DMS114 treated with DMSO at 0.1 percent for 48 hours (cell line): ENCODE data around the gene PRPH.
"Not testable (repeated sequence)": the region's sequence is repeated elsewhere in the genome, so short reads cannot be mapped to it uniquely, and the experiment has no call there.

Source experiments
- DNase-seq: peaks from one replicate; lab custom pipeline; 2025; ENCODE audit not compliant: unreplicated experiment; lab: John Stamatoyannopoulos, UW

Gene PRPH

DNA sequence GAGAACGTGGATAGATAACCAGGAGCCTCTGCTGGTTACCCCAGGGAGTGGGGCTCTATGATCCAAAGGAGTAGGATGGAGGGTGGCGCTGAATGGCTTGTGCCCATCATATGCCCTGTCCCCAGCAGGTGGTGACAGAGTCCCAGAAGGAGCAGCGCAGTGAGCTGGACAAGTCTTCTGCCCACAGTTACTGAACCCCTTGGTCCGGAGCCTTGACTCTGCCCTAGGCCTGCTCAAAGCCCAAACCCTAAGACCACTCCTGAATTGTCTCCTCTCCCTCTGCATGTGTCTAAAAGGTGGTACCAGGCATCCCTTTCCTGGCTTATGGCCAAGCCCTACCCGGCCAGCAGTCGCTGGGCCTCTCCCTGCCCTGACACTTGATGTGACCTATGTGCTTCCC is 3.2 kb downstream of the PRPH start:
- peak; percentile 21 for DNase-seq

DNA sequence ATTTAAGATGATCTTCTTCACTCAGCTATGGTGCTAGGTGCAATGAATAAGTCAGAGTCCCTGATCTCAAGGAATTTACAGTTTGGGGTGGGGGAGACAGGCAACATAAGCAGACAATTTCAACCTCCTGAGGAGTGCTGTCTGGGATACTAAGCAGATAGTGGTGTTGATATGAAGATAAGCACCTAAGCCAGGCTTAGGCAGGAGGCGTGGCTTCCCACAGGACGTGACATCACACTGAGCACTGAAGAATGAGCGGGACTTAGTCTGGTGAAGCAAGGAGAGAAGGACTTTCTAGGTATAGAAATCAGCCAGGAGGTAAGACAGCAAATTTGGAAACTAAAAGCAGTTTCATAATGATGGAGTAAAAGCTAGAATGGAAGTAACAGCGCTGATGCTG is 6.8 kb downstream of the PRPH start:
- no peak for DNase-seq

DNA sequence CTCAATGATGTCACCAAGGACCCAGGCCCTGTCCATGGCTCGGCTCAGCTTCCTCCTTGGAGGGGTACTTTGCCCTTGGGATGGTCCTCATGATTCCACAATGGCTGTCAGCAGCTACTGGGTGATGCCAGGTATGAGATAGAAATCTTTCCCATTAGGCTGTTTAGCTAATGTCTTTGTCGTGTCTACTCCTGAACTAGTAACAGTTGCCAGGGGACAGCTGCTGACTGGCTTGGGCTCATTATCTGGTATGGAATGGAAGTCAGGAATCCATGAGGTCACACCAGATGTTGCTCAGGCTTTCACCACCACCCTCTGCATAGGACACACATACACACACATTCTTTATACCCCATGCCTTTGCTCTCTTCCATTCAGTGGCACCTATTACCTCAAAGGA is 9.2 kb downstream of the PRPH start:
- no peak for DNase-seq

GRCh38 chr12:49305762-49306510 is 11.0 kb downstream of the PRPH start:
- no peak for DNase-seq

DNA sequence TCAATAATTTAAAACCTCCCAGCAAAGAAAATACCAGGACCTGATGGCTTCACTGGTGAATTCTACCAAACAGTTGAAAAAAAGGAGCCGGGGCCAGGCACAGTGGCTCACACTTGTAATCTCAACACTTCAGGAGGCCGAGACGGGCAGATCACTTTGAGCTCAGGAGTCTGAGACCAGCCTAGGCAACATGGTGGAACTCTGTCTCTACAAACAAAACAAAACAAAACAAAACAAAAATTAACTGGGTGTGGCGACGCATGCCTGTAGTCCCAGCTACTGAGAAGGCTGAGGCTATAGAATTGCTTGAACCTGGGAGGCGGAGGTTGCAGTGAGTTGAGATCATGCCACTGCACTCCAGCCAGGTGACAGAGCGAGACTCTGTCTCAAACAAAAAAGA is 14.4 kb downstream of the PRPH start:
- no peak for DNase-seq

DNA sequence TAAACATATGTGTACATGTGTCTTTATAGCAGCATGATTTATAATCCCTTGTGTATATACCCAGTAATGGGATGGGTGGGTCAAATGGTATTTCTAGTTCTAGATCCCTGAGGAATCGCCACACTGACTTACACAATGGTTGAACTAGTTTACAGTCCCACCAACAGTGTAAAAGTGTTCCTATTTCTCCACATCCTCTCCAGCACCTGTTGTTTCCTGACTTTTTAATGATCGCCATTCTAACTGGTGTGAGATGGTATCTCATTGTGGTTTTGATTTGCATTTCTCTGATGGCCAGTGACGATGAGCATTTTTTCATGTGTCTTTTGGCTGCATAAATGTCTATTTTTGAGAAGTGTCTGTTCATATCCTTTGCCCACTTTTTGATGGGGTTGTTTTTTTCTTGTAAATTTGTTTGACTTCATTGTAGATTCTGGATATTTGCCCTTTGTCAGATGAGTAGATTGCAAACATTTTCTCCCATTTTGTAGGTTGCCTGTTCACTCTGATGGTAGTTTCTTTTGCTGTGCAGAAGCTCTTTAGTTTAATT is 15.6 kb downstream of the PRPH start:
- not testable (repeated sequence) for DNase-seq

- no peak for DNase-seq
Measured at GRCh38 chr12:49314811-49315210, 19.9 kb downstream of the PRPH start.

DNA sequence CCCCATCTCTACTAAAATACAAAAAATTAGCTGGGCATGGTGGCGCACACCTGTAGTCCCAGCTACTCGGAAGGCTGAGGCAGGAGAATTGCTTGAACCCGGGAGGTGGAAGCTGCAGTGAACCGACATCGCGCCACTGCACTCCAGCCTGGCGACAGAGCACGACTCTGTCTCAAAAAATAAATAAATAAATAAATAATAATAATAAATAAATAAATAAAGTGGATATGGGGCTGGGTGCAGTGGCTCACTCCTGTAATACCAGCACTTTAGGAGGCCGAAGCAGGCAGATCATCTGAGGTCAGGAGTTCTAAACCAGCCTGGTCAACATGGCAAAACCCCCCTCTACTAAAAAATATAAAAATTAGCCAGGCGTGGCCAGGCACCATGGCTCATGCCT is 22.2 kb downstream of the PRPH start:
- DNase-seq, result not testable (repeated sequence)

- DNase-seq, result not testable (repeated sequence)
Measured at GRCh38 chr12:49320411-49321103, 25.6 kb downstream of the PRPH start.

- DNase-seq, result no peak
Measured at GRCh38 chr12:49322367-49322707, 27.4 kb downstream of the PRPH start.

DNA sequence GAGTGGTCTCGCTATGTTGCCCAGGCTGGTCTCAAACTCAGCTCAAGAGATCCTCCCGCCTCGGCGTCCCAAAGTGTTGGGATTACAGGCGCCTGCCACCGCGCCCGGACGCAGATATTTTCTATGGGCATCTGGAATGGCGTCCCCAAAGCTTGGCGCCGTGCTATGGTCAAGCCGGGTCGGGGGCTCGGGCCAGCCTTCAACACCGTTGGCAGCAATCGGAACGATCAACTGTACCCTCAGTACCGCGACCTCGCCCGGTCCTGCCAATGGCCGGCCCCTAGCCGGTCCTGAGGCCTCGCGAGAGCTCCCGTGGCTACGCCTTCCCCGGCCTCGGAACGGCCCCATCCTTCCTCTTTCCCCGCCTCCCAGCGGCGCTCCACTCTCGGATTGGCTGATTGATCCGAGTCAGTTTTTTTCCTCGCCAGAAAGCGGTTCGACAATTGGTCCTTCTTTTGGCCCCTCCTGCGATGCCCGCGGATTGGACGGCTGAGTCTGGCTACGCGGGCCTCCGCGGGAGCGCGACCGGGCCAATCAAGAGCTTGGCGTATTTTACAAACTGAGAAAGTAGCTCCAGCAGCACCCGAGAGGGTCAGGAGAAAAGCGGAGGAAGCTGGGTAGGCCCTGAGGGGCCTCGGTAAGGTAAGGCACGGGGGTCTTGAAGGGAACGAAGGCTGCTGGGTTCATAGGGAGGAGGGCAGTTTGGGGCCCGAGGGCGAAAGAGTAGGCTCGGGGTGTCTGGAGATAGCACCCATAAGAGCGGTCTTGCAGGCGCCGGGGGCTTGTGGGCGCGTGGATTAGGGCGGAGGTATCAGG is 28.0 kb downstream of the PRPH start, which contains the start of gene TROAP:
TSS of gene TROAP (plus strand) at position 548 of the 816 bp plus-strand sequence. CDS start 354 bp downstream, outside the sequence.
- peak; percentile 98 for DNase-seq

GRCh38 chr12:49323524-49324097 is 28.7 kb downstream of the PRPH start:
- DNase-seq, result no peak

DNA sequence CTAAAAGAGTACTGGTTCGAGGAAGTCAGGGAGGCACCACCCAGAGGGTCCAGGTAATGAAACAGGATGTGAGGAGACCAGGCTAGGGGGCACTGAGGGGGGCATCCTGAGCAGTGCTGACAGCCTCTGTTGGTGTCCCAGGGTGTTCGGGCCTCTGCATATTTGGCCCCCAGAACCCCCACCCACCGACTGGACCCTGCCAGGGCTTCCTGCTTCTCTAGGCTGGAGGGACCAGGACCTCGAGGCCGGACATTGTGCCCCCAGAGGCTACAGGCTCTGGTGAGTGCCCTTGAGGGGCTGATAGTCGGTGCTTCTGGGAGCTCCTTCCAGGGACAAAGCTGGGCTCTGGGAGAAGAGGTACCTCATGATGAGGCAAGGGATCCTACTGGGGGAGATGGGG is 30.7 kb downstream of the PRPH start:
- DNase-seq, result no peak

DNA sequence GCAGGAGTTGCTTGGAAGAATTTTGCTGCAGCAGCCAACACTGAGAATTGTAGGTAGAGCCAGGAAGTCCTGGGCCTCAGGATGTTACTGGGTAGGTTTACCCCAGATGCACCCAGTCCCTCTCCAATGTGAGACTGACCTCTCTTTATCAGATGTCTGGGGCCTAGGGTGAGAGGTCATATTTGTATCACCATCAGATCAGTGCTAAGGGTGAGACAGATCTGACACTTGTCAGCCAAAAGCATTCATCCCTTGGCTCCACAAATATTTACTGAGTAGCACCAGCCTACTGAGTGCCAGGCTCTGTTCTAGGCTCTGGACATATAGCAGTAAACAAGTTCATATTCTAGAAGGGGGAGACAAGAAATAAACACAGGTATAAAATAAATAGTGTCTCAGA is 32.4 kb downstream of the PRPH start:
- DNase-seq, result no peak

DNA sequence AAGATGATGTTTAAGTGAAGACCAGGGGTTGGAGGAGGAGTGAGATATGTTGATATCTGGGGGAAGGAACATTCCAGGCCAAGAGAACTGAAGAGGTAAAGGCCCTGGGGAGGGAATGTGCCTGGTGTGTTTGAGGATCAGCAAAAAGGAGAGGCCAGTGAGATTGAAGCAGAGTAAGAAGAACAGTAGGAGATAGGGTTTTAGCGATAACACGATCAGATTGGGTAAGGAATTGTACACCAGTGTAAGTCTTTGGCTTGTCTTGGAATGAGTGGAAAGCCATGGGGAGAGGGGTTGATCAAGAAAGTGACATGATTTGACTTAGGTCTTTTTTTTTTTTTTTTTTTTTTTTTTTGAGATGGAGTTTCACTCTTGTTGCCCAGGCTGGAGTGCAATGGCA is 32.9 kb downstream of the PRPH start:
- DNase-seq, result no peak

GRCh38 chr12:49328816-49329215 is 33.9 kb downstream of the PRPH start:
- no peak for DNase-seq

GRCh38 chr12:49330032-49330619 is 35.2 kb downstream of the PRPH start:
- DNase-seq, result no peak

DNA sequence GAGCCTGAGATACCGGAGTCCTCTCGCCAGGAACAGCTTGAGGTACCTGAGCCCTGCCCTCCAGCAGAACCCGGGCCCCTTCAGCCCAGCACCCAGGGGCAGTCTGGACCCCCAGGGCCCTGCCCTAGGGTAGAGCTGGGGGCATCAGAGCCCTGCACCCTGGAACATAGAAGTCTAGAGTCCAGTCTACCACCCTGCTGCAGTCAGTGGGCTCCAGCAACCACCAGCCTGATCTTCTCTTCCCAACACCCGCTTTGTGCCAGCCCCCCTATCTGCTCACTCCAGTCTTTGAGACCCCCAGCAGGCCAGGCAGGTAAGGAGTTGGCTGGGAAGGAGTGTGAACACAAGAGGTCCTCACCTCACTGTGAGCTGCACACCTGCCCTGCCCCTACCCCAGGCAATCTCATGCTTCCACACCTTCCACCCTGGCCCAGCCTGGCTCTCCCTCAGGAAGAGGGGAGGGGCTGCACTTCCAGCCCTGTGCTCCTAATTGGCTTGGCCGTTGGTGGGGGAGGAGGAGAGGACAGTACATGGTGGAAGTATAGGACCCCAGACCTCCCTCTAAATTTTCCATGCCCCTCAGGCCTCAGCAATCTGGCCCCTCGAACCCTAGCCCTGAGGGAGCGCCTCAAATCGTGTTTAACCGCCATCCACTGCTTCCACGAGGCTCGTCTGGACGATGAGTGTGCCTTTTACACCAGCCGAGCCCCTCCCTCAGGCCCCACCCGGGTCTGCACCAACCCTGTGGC is 35.9 kb downstream of the PRPH start:
- DNase-seq, result no peak

- peak; percentile 42 for DNase-seq
Measured at GRCh38 chr12:49331380-49332222, 36.7 kb downstream of the PRPH start.
